Kidney (tissue), 14 donors: ENCODE measurements around the gene HYCC1. TPM values are rescaled to one million over a fixed set of nuclear protein-coding genes. Genes with fewer than 3 reads are reported as not detected.
"Not testable (repeated sequence)": the region's sequence is repeated elsewhere in the genome, so short reads cannot be mapped to it uniquely, and the experiment has no call there.

ENCODE experiments used
- DNase-seq, 5 donors: peaks; one replicate each; pipeline ENCODE4 v3.0.0-alpha.2; 2013 to 2020
- FAIRE-seq: peaks from 2 replicates; lab custom pipeline; 2012; peaks lifted over from hg19 to GRCh38; lab: Jason Lieb, UNC
- H3K27ac ChIP-seq, 2 donors: one replicate each; pipeline ENCODE4 v1.7.0; 2013; ENCODE audit warnings: low read depth in 2 of 2, low read length in 2 of 2, inconsistent platforms in 1 of 2
- H3K27me3 ChIP-seq: one replicate; pipeline ENCODE4 v1.7.1; 2013; ENCODE audit warnings: low read length, inconsistent platforms; ENCODE audit not compliant: control insufficient read depth, insufficient read depth
- H3K36me3 ChIP-seq, 3 donors: one replicate each; pipeline versions ENCODE4 v1.7.0 to v1.7.1; 2013; ENCODE audit warnings: low read length in 3 of 3, control low read depth in 1 of 3, inconsistent platforms in 1 of 3; ENCODE audit not compliant: insufficient read depth in 3 of 3, control insufficient read depth in 2 of 3
- H3K4me1 ChIP-seq, 3 donors: one replicate each; pipeline versions ENCODE4 v1.7.0 to v1.7.1; 2013; ENCODE audit warnings: low read length in 3 of 3, inconsistent platforms in 1 of 3, low read depth in 1 of 3; ENCODE audit not compliant: control insufficient read depth in 2 of 3, insufficient read depth in 2 of 3
- H3K4me3 ChIP-seq, 3 donors: one replicate each; pipeline versions ENCODE4 v1.7.0 to v1.8.1; 2013; ENCODE audit warnings: low read length in 3 of 3, control low read depth in 1 of 3, inconsistent platforms in 1 of 3
- H3K9ac ChIP-seq, 3 donors: one replicate each; pipeline versions ENCODE4 v1.7.0 to v1.7.1; 2013; ENCODE audit warnings: low read length in 3 of 3, control low read depth in 1 of 3, inconsistent platforms in 1 of 3
- H3K9me3 ChIP-seq, 3 donors: one replicate each; pipeline versions ENCODE4 v1.7.0 to v1.7.1; 2013; ENCODE audit warnings: low read length in 3 of 3, control low read depth in 1 of 3, inconsistent platforms in 1 of 3; ENCODE audit not compliant: control insufficient read depth in 2 of 3, insufficient read depth in 1 of 3
- intact Hi-C: fragments of 100-400 bp; cut with DNase I; formaldehyde crosslinking; loops from one replicate; pipeline ENCODE4 v1.11.1; 2022
- polyA plus RNA-seq: library from polyadenylated mRNA; stranded (reverse); fragments of 350-450 nt; fragmentation: Illumina TruSeq; extraction: RNeasy Lipid Tissue Mini Kit (QIAGEN cat#74804); gene quantifications from one replicate; pipeline ENCODE4 v1.2.3, GENCODE V29; 2014; ENCODE audit warnings: low read depth, low replicate concordance; ENCODE audit not compliant: insufficient read depth
- total RNA-seq: library from RNA; stranded (reverse); fragmentation: NEBNext Ultra II Directional; extraction: Animal tissue kit (Norgen Biotek cat#: 25700); gene quantifications from one replicate; pipeline ENCODE4 v1.2.1, GENCODE V29; 2021
- TF ChIP-seq, protein P1 (sequence below): IDR thresholded peaks from 3 replicates; pipeline ENCODE4 v1.5.1; 2012; ENCODE audit warnings: mild to moderate bottlenecking, moderate library complexity, borderline replicate concordance; ENCODE audit not compliant: insufficient read depth; ENCODE audit errors: extremely low read depth
- donor health status: control.
- donor health status: control.
- donor health status: control.
- donor health status: control.
- donor health status: control.
- donor health status: DM: yes; HTN: yes; CAD: no.
- donor health status: Normal renal cell carcinoma (clear cell type).

The HYCC1 gene
- total and polyA plus RNA-seq, 2 donors from 2014 or later: 2.2 to 22.6 TPM

DNA sequence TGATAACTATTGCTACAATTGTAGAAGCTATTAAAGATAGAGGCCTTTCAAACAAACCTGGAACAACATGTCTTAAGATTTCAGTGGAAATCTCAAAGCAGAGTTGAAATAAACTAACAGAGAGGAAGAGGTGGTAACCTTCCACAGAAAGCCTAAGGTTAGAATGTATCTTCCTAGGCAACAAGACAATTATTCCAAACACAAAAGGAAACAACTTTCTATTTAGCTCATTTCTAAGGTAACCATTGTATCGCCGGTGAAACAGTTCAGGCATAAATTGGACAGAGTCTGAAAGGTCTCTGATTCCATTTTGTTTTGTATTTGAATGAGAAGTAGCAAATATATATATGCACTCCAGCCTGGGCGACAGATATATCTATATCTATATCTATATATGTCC, 30.7 kb upstream of the HYCC1 start:
- Histone ChIP-seq H3K36me3 (no peaks in the 10 kb centered on the region), H3K4me3 (no peak overlapping the region), H3K4me1 (no peaks in the 10 kb centered on the region), H3K27ac (no peak overlapping the region), H3K9me3 (no peaks in the 10 kb centered on the region), H3K9ac (no peak overlapping the region), H3K27me3 (no peaks in the 10 kb centered on the region)
- intact Hi-C loops: no loop called here
- no peak for DNase-seq
- no peak for FAIRE-seq
- TF ChIP-seq, protein P1, sequence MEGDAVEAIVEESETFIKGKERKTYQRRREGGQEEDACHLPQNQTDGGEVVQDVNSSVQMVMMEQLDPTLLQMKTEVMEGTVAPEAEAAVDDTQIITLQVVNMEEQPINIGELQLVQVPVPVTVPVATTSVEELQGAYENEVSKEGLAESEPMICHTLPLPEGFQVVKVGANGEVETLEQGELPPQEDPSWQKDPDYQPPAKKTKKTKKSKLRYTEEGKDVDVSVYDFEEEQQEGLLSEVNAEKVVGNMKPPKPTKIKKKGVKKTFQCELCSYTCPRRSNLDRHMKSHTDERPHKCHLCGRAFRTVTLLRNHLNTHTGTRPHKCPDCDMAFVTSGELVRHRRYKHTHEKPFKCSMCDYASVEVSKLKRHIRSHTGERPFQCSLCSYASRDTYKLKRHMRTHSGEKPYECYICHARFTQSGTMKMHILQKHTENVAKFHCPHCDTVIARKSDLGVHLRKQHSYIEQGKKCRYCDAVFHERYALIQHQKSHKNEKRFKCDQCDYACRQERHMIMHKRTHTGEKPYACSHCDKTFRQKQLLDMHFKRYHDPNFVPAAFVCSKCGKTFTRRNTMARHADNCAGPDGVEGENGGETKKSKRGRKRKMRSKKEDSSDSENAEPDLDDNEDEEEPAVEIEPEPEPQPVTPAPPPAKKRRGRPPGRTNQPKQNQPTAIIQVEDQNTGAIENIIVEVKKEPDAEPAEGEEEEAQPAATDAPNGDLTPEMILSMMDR: no peak

GRCh38 chr7:23043441-23043840, 29.5 kb upstream of the HYCC1 start:
- intact Hi-C loops: no loop called here
- Histone ChIP-seq H3K4me1 (no peaks in the 10 kb centered on the region), H3K36me3 (no peaks in the 10 kb centered on the region), H3K4me3 (no peak overlapping the region), H3K27ac (no peak overlapping the region), H3K9me3 (no peaks in the 10 kb centered on the region), H3K27me3 (no peaks in the 10 kb centered on the region), H3K9ac (no peak overlapping the region)
- FAIRE-seq (no peak), DNase-seq (no peak)
- TF ChIP-seq, protein P1: no peak

GRCh38 chr7:23039674-23040073, 25.7 kb upstream of the HYCC1 start:
- H3K27ac ChIP-seq, H3K9ac ChIP-seq, H3K36me3 ChIP-seq, H3K27me3 ChIP-seq, intact Hi-C loops, DNase-seq, FAIRE-seq, H3K4me3 ChIP-seq, H3K4me1 ChIP-seq, H3K9me3 ChIP-seq: not testable (repeated sequence)

DNA sequence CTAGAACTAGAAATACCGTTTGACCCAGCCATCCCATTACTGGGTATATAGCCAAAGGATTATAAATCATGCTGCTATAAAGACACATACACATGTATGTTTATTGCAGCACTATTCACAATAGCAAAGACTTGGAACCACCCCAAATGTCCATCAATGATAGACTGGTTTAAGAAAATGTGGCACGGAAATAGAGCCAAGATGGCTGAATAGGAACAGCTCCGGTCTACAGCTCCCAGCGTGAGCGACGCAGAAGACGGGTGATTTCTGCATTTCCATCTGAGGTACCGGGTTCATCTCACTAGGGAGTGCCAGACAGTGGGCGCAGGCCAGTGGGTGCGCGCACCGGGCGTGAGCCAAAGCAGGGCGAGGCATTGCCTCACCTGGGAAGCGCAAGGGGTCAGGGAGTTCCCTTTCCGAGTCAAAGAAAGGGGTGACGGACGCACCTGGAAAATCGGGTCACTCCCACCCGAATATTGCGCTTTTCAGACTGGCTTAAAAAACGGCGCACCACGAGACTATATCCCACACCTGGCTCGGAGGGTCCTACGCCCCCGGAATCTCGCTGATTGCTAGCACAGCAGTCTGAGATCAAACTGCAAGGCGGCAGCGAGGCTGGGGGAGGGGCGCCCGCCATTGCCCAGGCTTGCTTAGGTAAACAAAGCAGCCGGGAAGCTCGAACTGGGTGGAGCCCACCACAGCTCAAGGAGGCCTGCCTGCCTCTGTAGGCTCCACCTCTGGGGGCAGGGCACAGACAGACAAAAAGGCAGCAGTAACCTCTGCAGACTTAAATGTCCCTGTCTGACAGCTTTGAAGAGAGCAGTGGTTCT, 21.8 kb upstream of the HYCC1 start:
- DNase-seq, FAIRE-seq, H3K4me3 ChIP-seq, H3K36me3 ChIP-seq, H3K27me3 ChIP-seq, intact Hi-C loops, H3K9ac ChIP-seq, H3K4me1 ChIP-seq, H3K9me3 ChIP-seq, H3K27ac ChIP-seq: not testable (repeated sequence)
